ENCODE results near the gene WDR5. TPM values are rescaled to one million over a fixed set of nuclear protein-coding genes. Genes with fewer than 3 reads are reported as not detected.

The WDR5 gene
- total RNA-seq, 3 donors from 2014 or later, result 16.0 to 17.7 (median 17.4) TPM

DNA sequence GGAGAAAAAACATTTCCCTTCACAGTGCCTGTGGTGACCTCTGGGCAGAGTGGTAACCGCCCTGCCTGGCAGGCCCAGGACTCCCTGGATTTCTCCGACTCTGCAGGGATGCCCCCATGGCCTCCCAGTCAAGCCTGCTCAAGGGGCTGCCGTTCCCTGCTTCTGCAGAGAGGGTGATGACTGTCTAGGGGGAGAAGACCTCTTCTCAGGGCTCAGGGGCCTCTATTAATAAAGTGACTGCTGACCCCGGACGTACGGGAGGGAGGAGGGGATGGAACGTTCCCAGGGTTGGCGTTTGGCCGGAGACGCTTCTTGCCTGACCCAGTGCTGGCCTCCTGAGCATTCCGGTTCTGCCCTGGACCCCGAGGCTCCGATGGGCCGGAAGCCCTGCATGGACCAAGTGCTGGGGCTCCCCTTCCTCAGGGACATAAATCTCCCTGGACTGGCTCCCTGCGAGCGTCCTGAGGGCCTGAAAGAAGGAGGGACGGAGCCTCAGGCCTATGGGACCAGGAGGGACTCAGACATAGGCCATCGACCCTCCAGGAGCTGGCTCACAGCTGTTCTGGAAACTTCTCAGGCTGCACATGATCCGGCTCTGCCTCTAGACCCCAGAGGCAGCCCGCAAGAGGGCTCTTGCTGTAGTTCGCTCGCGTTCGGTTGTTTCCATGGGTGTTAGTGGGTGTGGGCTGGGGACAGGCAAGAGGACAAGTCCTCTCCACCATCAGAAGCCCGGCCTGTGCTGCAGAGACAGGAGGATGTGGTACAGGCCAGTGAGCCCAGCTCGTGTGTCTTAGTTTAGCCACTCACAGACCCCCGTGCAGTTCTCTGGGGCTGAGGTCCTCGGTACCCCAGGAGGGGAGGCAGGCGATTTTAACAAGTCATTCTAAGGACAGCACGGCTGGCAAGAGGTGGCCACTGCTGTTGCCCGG is 36.6 kb downstream of the WDR5 start:
- peaks cover 0 to 3% of the 10 kb centered on the region in 2 donors for H3K9me3 ChIP-seq
- H3K4me1 ChIP-seq, result peaks cover 15 to 16% of the 10 kb centered on the region in 2 donors
- H3K27me3 ChIP-seq, result peaks cover 0 to 8% of the 10 kb centered on the region in 2 donors
- intact Hi-C loops (cut with DNase I; ENCODE audit: low total_unique reads), result loop anchor here (1.0 kb wide), 1 partner anchor 46 kb away; no protein-coding TSS in a partner anchor
- H3K27ac ChIP-seq, result peak overlapping the region; percentile 79 to 88
- H3K4me3 ChIP-seq, result no peak overlapping the region
- TF ChIP-seq, protein P1, sequence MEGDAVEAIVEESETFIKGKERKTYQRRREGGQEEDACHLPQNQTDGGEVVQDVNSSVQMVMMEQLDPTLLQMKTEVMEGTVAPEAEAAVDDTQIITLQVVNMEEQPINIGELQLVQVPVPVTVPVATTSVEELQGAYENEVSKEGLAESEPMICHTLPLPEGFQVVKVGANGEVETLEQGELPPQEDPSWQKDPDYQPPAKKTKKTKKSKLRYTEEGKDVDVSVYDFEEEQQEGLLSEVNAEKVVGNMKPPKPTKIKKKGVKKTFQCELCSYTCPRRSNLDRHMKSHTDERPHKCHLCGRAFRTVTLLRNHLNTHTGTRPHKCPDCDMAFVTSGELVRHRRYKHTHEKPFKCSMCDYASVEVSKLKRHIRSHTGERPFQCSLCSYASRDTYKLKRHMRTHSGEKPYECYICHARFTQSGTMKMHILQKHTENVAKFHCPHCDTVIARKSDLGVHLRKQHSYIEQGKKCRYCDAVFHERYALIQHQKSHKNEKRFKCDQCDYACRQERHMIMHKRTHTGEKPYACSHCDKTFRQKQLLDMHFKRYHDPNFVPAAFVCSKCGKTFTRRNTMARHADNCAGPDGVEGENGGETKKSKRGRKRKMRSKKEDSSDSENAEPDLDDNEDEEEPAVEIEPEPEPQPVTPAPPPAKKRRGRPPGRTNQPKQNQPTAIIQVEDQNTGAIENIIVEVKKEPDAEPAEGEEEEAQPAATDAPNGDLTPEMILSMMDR (IDR thresholded peaks at IDR 0.05), result no peak
- TF ChIP-seq POLR2A (IDR thresholded peaks at IDR 0.05) (no peak), POLR2AphosphoS5 (IDR thresholded peaks at IDR 0.05) (no peak)
- H3K36me3 ChIP-seq, result no peaks in the 10 kb centered on the region
- no peak for DNase-seq (ENCODE audit: low spot score in 2 of 2)

DNA sequence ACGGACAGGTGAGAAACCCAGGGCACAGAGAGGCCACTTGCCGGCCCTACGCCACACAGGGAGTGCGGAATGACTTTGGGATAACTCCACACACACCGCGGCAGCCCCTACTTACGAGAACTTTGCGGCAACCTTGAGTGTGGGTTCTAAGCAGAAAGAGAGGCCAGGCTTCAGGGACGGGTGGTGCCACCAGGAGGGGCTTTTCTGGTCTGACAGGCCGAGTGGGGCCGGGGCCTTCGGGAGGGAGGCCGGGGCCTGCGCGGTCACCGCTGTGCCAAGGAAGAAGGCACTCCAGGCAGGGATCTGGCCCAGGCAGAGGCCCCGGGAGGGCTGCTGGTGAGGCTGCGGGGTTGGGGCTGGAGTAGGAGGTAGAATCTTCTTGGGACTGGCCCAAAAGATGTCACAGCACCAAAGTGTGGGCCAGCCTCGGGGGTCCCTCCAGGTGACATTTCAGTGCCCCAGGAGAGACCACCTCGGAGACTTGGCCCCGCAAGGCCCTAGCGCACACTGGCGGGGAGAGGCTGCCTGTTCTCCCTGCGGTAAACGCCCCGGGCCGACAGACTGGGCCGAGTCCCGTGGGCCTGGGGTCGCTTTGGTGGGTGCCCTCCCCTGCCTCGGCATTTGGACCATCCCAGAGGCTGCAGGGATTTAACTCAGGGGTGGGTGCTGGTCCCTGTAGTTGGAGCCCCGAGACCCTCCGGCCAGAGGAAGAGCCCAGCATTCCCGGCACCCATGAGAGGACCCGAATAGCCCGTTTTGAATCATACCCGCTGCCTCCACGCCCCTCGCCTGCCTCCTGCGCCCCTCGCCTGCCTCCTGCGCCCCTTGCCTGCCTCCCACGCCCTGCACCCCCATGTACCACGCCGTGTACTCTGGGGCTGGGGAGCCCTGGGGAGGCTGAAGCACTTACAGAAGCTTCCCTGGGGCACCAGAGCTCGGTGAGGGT is 37.5 kb downstream of the WDR5 start:
- H3K27ac ChIP-seq, result peak overlapping the region in 1 of 2 donors; percentile 88
- intact Hi-C loops (cut with DNase I; ENCODE audit: low total_unique reads), result loop anchor here (1.0 kb wide), 1 partner anchor 45 kb away; no protein-coding TSS in a partner anchor
- peaks cover 0 to 15% of the 10 kb centered on the region in 2 donors for H3K27me3 ChIP-seq
- H3K9me3 ChIP-seq, result peaks cover 0 to 3% of the 10 kb centered on the region in 2 donors
- no peak overlapping the region for H3K4me3 ChIP-seq
- TF ChIP-seq, protein P1 (IDR thresholded peaks at IDR 0.05), result no peak
- no peak for TF ChIP-seq POLR2A (IDR thresholded peaks at IDR 0.05)
- TF ChIP-seq POLR2AphosphoS5 (IDR thresholded peaks at IDR 0.05), result no peak
- H3K4me1 ChIP-seq, result peaks cover 15 to 16% of the 10 kb centered on the region in 2 donors
- no peaks in the 10 kb centered on the region for H3K36me3 ChIP-seq
- DNase-seq (ENCODE audit: low spot score in 2 of 2), result no peak

DNA sequence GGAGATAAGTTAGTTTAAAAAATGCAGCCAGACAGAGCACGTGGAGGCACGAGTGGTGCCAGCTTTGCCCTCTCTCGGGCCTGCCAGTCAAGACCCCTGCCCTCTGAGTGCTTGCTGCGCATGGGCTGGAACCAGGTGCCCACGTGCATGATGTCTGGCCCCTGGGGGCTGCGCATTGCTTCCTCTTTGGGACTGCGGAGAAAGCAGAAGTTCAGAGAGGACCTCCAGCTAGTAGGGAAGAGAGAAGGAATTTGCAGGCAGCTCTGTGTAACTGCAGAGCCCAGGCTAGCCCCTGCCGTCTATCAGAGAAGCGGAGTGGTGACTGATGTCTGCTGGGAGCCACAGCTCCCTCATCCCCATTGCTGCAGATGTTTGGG is 38.2 kb downstream of the WDR5 start:
- Histone ChIP-seq H3K4me3 (no peak overlapping the region), H3K27ac (no peak overlapping the region), H3K4me1 (peaks cover 15 to 16% of the 10 kb centered on the region in 2 donors), H3K36me3 (no peaks in the 10 kb centered on the region), H3K9me3 (no peaks in the 10 kb centered on the region), H3K27me3 (peaks cover 0 to 15% of the 10 kb centered on the region in 2 donors)
- TF ChIP-seq POLR2AphosphoS5 (IDR thresholded peaks at IDR 0.05) (no peak), POLR2A (IDR thresholded peaks at IDR 0.05) (no peak)
- TF ChIP-seq, protein P1 (IDR thresholded peaks at IDR 0.05), result no peak
- intact Hi-C loops (cut with DNase I; ENCODE audit: low total_unique reads), result no loop called here
- DNase-seq (ENCODE audit: low spot score in 2 of 2), result no peak

DNA sequence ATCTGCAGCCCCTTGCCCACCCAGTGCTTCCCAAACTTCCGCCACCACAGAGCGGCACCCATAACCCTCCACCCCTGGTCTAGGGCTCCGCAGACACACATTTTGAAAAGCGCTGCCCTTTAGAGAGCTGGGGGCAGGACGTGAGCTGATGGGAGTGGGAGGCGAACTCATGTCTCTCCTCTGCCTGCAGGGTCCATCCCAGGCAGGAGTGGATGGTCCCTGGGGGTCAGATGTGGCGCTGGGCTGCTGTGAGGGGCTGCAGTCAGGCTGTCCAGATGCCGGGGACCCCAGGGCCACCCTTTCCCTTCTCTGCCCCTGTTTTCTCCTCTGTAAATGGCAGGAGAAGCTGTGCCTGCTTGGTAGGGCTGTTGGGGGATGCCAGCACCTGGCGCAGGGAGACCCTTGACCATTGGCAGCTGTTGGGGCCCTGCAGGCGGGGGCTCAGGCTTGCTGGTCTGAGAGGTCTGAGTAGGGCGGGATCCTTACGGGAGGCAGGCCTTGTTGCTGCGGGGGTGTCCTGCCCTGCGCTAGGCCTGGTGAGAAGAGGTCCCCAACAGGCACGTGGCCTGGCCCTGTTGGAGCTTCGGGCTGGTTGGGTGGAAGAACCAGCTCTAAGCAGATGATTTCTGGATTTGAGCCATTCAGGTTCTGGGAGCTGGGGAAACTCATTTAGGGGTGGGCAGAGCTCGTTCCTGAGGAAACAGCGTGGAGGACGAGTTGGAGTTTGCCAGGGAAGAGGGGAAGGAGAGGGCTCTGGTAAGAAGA is 38.8 kb downstream of the WDR5 start:
- intact Hi-C loops (cut with DNase I; ENCODE audit: low total_unique reads), result no loop called here
- no peak overlapping the region for H3K27ac ChIP-seq
- peaks cover 0 to 15% of the 10 kb centered on the region in 2 donors for H3K27me3 ChIP-seq
- DNase-seq (ENCODE audit: low spot score in 2 of 2), result no peak
- TF ChIP-seq, protein P1 (IDR thresholded peaks at IDR 0.05), result no peak
- TF ChIP-seq POLR2A (IDR thresholded peaks at IDR 0.05), result no peak
- peaks cover 15 to 16% of the 10 kb centered on the region in 2 donors for H3K4me1 ChIP-seq
- no peaks in the 10 kb centered on the region for H3K9me3 ChIP-seq
- no peak overlapping the region for H3K4me3 ChIP-seq
- H3K36me3 ChIP-seq, result no peaks in the 10 kb centered on the region

All from breast epithelium (tissue), 4 donors.